ENCODE results near the gene CLEC7A.

Gene CLEC7A

GRCh38 chr12:10126413-10126812 lies 3.6 kb downstream of the CLEC7A start:
- no peak for DNase-seq (ENCODE audit: low read depth)
- H3K4me3 ChIP-seq (ENCODE audit: low read length): no peak overlapping the region
- TF ChIP-seq CTCF (conservative IDR thresholded peaks at IDR 0.05; ENCODE audit: low read length): no peak

GRCh38 chr12:10122689-10123088 lies 7.3 kb downstream of the CLEC7A start:
- no peak for TF ChIP-seq CTCF (conservative IDR thresholded peaks at IDR 0.05; ENCODE audit: low read length)
- DNase-seq (ENCODE audit: low read depth): no peak
- no peak overlapping the region for H3K4me3 ChIP-seq (ENCODE audit: low read length)

DNA sequence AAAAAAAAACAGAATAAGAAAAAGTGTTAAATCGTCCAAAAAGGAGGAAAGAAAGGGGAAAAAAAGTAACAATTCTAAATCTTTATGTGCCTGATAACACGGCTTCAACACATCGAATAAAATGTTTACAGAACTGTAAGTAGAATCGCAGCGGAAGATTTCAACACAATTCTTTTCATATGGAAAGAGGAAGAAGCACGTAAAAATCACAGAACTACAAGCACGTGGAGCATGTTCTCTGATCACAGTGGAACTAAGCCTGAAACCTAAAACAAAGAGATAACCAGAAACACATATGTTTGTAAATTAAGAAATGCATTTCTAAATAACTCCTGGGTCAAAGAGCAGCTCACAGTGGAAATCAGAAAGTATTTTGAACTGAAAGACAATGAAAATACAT lies 8.7 kb downstream of the CLEC7A start:
- no peak for TF ChIP-seq CTCF (conservative IDR thresholded peaks at IDR 0.05; ENCODE audit: low read length)
- H3K4me3 ChIP-seq (ENCODE audit: low read length): no peak overlapping the region
- DNase-seq (ENCODE audit: low read depth): no peak

GRCh38 chr12:10119066-10119465 lies 10.9 kb downstream of the CLEC7A start:
- DNase-seq (ENCODE audit: low read depth): no peak
- TF ChIP-seq CTCF (conservative IDR thresholded peaks at IDR 0.05; ENCODE audit: low read length): no peak
- H3K4me3 ChIP-seq (ENCODE audit: low read length): no peak overlapping the region

DNA sequence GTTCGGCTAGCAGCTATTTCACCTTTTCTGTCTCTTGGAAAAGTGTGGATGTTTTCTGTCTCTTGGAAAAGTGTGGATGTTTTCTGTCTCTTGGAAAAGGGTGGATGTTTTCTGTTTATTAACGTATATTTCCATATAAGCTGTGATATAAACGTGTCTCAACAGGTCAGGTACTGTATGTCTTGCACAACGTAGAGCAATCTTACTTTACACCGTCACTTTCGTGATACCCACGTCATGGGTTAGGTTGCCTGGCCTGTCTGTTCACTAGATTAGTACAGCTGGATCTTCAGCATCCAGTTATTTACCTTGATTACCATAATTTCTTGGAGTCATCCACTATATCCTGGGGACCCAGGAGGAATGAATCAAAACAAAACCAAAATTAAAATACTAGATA lies 14.1 kb downstream of the CLEC7A start:
- DNase-seq (ENCODE audit: low read depth): no peak
- no peak overlapping the region for H3K4me3 ChIP-seq (ENCODE audit: low read length)
- TF ChIP-seq CTCF (conservative IDR thresholded peaks at IDR 0.05; ENCODE audit: low read length): no peak

DNA sequence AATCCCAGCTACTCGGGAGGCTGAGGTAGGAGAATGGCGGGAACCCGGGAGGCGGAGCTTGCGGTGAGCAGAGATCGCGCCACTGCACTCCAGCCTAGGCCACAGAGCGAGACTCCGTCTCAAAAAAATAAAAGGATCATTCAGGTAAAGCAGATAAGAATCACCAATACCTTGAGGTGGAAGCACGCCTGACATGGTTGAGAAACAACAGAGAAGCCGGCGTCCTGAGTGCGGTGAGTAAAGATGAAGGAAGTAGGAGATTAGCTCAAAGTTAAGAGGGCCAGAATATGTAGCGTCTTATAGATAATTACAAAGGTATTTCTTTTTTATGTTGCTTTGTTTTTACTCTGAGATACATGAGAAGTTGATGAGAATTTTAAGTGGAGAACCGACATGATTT lies 14.7 kb downstream of the CLEC7A start:
- TF ChIP-seq CTCF (conservative IDR thresholded peaks at IDR 0.05; ENCODE audit: low read length): no peak
- no peak for DNase-seq (ENCODE audit: low read depth)
- no peak overlapping the region for H3K4me3 ChIP-seq (ENCODE audit: low read length)

GRCh38 chr12:10113920-10114319 lies 16.1 kb downstream of the CLEC7A start:
- no peak for DNase-seq (ENCODE audit: low read depth)
- no peak for TF ChIP-seq CTCF (conservative IDR thresholded peaks at IDR 0.05; ENCODE audit: low read length)
- H3K4me3 ChIP-seq (ENCODE audit: low read length): no peak overlapping the region

Measured in AG10803 (cell line).